Measurements from ENCODE around the gene MLKL.

DNA sequence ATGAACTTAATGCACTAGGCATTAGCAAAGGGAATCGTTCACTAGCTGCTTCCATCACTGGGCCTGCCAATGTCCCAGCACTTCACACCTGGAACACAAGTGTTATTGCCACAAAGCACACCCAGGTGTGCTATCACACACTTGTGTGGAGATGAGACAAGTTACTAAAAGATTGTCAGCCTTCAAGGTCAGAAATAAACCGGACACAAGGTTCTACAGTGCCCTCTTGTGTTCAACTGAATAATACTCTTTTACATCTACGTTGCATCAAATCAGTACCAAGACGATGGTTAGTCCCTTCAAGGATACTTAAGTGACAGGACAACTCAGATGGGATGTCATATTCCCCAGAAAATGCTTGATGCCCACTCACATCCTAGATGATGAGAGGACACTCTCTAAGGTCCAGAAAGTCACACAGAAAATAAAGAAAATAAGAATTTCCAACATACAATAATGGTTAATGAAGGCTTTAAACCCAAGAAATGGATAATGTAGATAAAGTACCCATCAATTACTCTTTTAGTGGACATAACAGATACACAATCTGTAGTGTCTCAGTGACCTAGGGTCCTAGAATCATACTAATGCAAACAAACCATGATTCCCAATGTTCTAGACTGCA lies 77.3 kb downstream of the MLKL start:
- TF ChIP-seq CTCF (IDR thresholded peaks at IDR 0.05) (peak; percentile 51 to 71 (median 59)), POLR2AphosphoS5 (IDR thresholded peaks at IDR 0.05) (no peak), POLR2A (IDR thresholded peaks at IDR 0.05) (no peak)

All from transverse colon (tissue), 4 donors.